ENCODE results near the gene CENPN.

GRCh38 chr16:81018496-81018895, 11.5 kb downstream of the CENPN start:
- TF ChIP-seq TAF1 (IDR thresholded peaks at IDR 0.05; ENCODE audit: borderline replicate concordance, insufficient read depth, low read length) (no peak), FOXP2 (optimal IDR thresholded peaks at IDR 0.05; ENCODE audit: borderline replicate concordance, extremely low read depth, extremely low read length, insufficient read depth) (no peak), REST (IDR thresholded peaks at IDR 0.05; ENCODE audit: insufficient read depth in 1 of 2, low read depth in 2 of 2, low read length in 2 of 2) (no peak), POLR2AphosphoS5 (IDR thresholded peaks at IDR 0.05; ENCODE audit: low read depth, low read length) (no peak), SIN3A (IDR thresholded peaks at IDR 0.05; ENCODE audit: borderline replicate concordance, insufficient read depth, low read length) (no peak)

Data from PFSK-1 (cell line).